A673 (cell line): Measurements from ENCODE around the gene MMP11. TPM values are rescaled to one million over a fixed set of nuclear protein-coding genes. Genes with fewer than 3 reads are reported as not detected.
A peak's percentile ranks its signal among the peaks of the same experiment; 100 is the strongest.

ENCODE experiments used
- BruUV-seq: library from RNA; stranded (reverse); fragments of 400-500 nt; replicated peaks from 2 replicates; lab custom pipeline; 2021; lab: Mats Ljungman, UMichigan
- CTCF ChIA-PET: fragments of 300-600 bp; sonication (Branson Sonifier 250); formaldehyde crosslinking; loops from one replicate; lab custom pipeline; 2022; ENCODE audit warnings: antibody characterized with exemption; lab: Charles Lee
- POLR2A ChIA-PET: fragments of 300-600 bp; sonication (Branson Sonifier 250); formaldehyde crosslinking; loops from one replicate; lab custom pipeline; 2022; ENCODE audit warnings: antibody characterized with exemption; ENCODE audit not compliant: low non-redundant PET; lab: Charles Lee
- DNase-seq: peaks from one replicate; pipeline ENCODE4 v3.0.0-alpha.2; 2015; ENCODE audit warnings: low spot score
- H3K27ac ChIP-seq: fragments of 200-600 bp; sonication (generic); 2 replicates; pipeline ENCODE4 v1.5.1; 2016; ENCODE audit warnings: mixed run types, low read depth, mild to moderate bottlenecking, mixed read lengths, antibody characterized with exemption, low read length; ENCODE audit not compliant: poor library complexity, severe bottlenecking
- H3K27me3 ChIP-seq: fragments of 200-600 bp; sonication (generic); replicated peaks from 2 replicates; pipeline ENCODE4 v1.6.1; 2017; ENCODE audit warnings: mixed run types, low read depth, mild to moderate bottlenecking, mixed read lengths, antibody characterized with exemption, low read length; ENCODE audit not compliant: insufficient read depth, poor library complexity
- H3K36me3 ChIP-seq: fragments of 200-600 bp; sonication (generic); 2 replicates; pipeline ENCODE4 v1.6.1; 2016; ENCODE audit warnings: mixed run types, mild to moderate bottlenecking, mixed read lengths, antibody characterized with exemption, low read length; ENCODE audit not compliant: insufficient read depth, poor library complexity, severe bottlenecking
- H3K4me1 ChIP-seq: fragments of 200-600 bp; sonication (generic); 2 replicates; pipeline ENCODE4 v1.6.1; 2017; ENCODE audit warnings: mixed run types, mild to moderate bottlenecking, mixed read lengths, antibody characterized with exemption, low read length; ENCODE audit not compliant: insufficient read depth, poor library complexity, severe bottlenecking
- H3K4me3 ChIP-seq: fragments of 200-600 bp; sonication (generic); 2 replicates; pipeline ENCODE4 v1.5.1; 2016; ENCODE audit warnings: low read depth, mixed run types, mild to moderate bottlenecking, mixed read lengths, low read length; ENCODE audit not compliant: poor library complexity, severe bottlenecking
- H3K9me3 ChIP-seq: fragments of 200-600 bp; sonication (generic); 2 replicates; pipeline ENCODE4 v1.6.1; 2016; ENCODE audit warnings: mixed run types, low read depth, mild to moderate bottlenecking, mixed read lengths, antibody characterized with exemption, low read length; ENCODE audit not compliant: poor library complexity, severe bottlenecking
- EZH2 ChIP-seq: fragments of 200-600 bp; sonication (generic); IDR thresholded peaks from 2 replicates; pipeline ENCODE4 v1.6.1; 2017; ENCODE audit warnings: borderline replicate concordance, low read depth, mild to moderate bottlenecking, mixed read lengths, antibody characterized with exemption, low read length; ENCODE audit not compliant: poor library complexity, severe bottlenecking
- intact Hi-C: fragments of 100-400 bp; cut with micrococcal nuclease; formaldehyde crosslinking; loops from one replicate; pipeline ENCODE4 v1.10.0; 2022; ENCODE audit not compliant: unreplicated experiment
- total RNA-seq: library from RNA; stranded (reverse); gene quantifications from 2 replicates; pipeline ENCODE4 v1.2.3, GENCODE V29; 2021
- TF ChIP-seq, protein P1 (sequence below): fragments of 300-800, 200-600 bp; sonication (generic); conservative IDR thresholded peaks from 2 replicates; pipeline ENCODE4 v1.5.1; 2017; ENCODE audit warnings: low read depth, mild to moderate bottlenecking, antibody characterized with exemption, low read length, moderate library complexity, mixed read lengths

The MMP11 gene
- total RNA-seq, 1 experiment from 2014 or later: 5.1 TPM

DNA sequence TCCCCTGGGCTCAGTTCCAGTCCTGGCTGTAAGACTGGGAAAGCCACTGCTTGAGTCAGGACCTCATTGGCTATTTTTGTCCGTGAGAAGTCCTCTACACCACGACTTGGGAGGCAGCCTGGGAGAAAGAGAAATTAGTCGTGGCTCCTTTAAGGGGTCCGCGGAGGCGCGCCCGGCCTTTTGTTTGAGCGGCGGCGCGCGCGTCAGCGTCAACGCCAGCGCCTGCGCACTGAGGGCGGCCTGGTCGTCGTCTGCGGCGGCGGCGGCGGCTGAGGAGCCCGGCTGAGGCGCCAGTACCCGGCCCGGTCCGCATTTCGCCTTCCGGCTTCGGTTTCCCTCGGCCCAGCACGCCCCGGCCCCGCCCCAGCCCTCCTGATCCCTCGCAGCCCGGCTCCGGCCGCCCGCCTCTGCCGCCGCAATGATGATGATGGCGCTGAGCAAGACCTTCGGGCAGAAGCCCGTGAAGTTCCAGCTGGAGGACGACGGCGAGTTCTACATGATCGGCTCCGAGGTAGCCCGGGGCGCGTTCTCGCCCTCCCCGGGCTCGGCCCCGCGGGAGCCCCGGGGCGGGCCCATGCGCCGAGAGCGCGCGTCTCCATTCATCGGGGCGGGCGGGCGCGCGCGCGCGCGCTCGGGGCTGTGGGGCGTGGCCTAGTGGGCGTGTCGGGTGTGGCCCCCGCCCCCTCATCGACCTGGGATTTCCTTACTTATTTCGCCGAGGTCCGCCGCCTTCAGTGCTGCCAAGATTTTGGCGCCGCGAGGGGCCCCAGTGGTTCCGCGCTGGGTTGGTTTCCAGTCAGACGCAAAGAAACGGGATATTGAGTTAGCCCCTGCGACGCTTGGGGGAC, 14.3 kb downstream of the MMP11 start, which contains the start of gene SMARCB1:
SMARCB1 (plus strand) TSS at position 215 of the 848 bp plus-strand sequence; CDS start at position 419, 204 bp downstream.
- Histone ChIP-seq H3K27me3 (no peaks in the 10 kb centered on the region), H3K27ac (peak within 1 kb of the TSS; percentile 100), H3K4me3 (peak within 1 kb of the TSS; percentile 92), H3K36me3 (peaks cover 7% of the 10 kb centered on the region), H3K9me3 (no peaks in the 10 kb centered on the region), H3K4me1 (peaks cover 11% of the 10 kb centered on the region)
- peak; percentile 94 for DNase-seq
- intact Hi-C loops: no loop called here
- ChIA-PET POLR2A (interaction anchor here (0.6 kb wide), 1 partner anchor 70 kb away, joined by 3 read pairs; no protein-coding TSS in a partner anchor), CTCF (no interaction called here)
- no peak for TF ChIP-seq EZH2
- TF ChIP-seq, protein P1, sequence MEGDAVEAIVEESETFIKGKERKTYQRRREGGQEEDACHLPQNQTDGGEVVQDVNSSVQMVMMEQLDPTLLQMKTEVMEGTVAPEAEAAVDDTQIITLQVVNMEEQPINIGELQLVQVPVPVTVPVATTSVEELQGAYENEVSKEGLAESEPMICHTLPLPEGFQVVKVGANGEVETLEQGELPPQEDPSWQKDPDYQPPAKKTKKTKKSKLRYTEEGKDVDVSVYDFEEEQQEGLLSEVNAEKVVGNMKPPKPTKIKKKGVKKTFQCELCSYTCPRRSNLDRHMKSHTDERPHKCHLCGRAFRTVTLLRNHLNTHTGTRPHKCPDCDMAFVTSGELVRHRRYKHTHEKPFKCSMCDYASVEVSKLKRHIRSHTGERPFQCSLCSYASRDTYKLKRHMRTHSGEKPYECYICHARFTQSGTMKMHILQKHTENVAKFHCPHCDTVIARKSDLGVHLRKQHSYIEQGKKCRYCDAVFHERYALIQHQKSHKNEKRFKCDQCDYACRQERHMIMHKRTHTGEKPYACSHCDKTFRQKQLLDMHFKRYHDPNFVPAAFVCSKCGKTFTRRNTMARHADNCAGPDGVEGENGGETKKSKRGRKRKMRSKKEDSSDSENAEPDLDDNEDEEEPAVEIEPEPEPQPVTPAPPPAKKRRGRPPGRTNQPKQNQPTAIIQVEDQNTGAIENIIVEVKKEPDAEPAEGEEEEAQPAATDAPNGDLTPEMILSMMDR: no peak
- no TSS peak for BruUV-seq

DNA sequence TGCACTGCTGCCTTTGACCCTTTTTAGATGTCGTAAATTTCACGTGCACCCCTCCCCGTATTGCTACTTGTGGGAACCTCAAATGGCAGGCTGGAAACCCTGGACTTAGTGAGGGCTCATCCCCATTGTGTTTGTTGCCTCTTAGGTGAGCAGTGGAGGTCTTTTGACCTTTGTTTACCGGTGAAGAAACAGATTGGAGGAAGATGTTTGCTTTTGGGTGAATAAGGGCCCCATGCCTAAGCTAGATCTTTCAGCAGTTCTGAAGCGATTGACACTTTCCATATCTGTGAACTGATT, 14.9 kb downstream of the MMP11 start:
- CTCF ChIA-PET: no interaction called here
- H3K4me3 ChIP-seq: peak overlapping the region; percentile 92
- no TSS peak for BruUV-seq
- no peak for DNase-seq
- peaks cover 9% of the 10 kb centered on the region for H3K36me3 ChIP-seq
- H3K27me3 ChIP-seq: no peaks in the 10 kb centered on the region
- peaks cover 11% of the 10 kb centered on the region for H3K4me1 ChIP-seq
- H3K27ac ChIP-seq: peak overlapping the region; percentile 100
- H3K9me3 ChIP-seq: no peaks in the 10 kb centered on the region
- TF ChIP-seq, protein P1: no peak
- TF ChIP-seq EZH2: no peak
- intact Hi-C loops: no loop called here
- POLR2A ChIA-PET: interaction anchor here (0.6 kb wide), 1 partner anchor 70 kb away, joined by 3 read pairs; no protein-coding TSS in a partner anchor

DNA sequence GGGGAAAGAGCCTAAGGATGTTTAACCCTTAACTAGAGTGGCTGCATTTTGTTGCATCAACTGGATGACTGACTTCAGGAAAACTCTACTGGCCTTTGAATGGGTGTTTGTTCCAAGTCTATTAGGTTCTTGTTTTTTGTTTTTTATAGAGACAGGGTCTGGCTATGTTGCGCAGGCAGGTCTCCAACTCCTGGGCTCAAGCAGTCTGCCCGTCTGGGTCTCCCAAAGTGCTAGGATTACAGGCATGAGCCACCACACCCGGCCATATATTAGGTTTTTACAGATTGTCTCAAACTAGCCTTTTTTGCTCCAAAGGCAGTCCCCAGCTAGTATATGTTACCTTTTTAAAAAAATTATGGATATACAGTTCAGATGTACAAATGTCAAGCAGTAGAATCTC, 15.3 kb downstream of the MMP11 start:
- peaks cover 11% of the 10 kb centered on the region for H3K4me1 ChIP-seq
- H3K4me3 ChIP-seq: peak overlapping the region; percentile 92
- peak overlapping the region; percentile 100 for H3K27ac ChIP-seq
- intact Hi-C loops: no loop called here
- peaks cover 12% of the 10 kb centered on the region for H3K36me3 ChIP-seq
- no peaks in the 10 kb centered on the region for H3K9me3 ChIP-seq
- H3K27me3 ChIP-seq: no peaks in the 10 kb centered on the region
- no peak for TF ChIP-seq EZH2
- TF ChIP-seq, protein P1: no peak
- DNase-seq: no peak
- BruUV-seq: TSS peak; percentile 56
- ChIA-PET POLR2A (no interaction called here), CTCF (no interaction called here)
